ENCODE measurements around the gene TTLL11.

The TTLL11 gene

DNA sequence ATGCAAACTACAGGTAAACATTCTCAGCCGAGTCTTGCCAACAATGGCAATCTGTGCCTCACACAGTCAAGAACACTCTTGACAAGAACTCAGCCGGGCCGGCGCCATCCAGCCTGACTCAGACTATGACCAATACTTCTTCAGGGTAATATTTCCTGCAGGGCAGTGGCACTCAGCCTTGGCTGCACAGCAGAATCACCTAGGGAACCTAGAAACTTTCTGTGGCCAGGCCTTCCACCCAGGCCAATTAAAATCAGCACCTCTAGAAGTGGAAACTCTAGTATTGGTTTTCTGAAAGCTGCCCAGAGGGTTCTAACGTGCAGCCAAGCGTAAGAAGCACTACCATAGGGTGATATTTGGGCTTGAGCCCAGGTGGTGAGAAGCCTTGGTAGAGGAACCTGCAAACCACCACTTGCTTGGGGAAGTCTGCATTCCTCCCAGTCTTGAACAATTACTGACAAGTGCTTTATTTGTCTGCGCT lies 120.6 kb downstream of the TTLL11 start:
- peak; percentile 73 for DNase-seq
- in situ Hi-C loops (cut with HindIII; ENCODE audit: low pct_ligation_motif_present, low pct_unique_long_range_greater_than_20kb, low sequenced_read_pairs): no loop called here

DNA sequence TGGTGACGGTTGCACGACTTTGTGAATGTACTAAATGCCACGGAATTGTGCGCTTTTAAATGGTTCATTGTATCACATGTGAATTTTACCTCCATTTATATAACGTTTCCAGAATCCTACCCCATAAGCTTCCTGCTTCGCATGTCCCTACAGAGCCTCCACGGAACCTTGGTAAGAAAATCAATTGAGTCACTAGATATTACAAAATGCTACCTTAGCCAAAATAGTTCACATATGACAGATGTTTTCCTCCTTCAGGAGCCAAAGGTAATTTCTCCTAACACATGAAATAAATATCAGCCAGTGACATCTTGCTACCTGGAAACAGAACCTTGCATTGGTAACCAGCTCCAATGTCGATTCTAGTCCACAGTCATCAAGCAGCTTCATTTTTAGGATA lies 125.1 kb downstream of the TTLL11 start:
- no peak for DNase-seq
- in situ Hi-C loops (cut with HindIII; ENCODE audit: low pct_ligation_motif_present, low pct_unique_long_range_greater_than_20kb, low sequenced_read_pairs): no loop called here

DNA sequence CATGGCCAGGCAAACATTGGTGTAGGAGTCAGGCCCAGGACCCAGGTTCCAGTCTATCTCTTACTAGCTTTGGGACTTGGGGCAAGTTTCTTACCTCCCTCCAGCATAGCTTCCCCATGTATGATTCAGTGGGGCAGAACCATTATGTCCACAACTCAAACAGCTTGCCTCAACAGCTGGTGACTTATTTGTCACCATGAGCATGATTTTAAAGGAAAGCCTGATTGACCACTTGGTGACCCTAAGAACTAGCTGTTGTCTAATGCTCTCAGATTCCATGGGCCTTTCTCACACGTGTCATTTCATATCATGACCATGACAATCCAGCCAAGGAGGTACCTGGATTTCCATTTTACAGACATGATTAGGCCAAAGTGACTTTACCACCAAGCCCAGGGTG lies 126.4 kb downstream of the TTLL11 start:
- in situ Hi-C loops (cut with HindIII; ENCODE audit: low pct_ligation_motif_present, low pct_unique_long_range_greater_than_20kb, low sequenced_read_pairs): no loop called here
- DNase-seq: no peak

DNA sequence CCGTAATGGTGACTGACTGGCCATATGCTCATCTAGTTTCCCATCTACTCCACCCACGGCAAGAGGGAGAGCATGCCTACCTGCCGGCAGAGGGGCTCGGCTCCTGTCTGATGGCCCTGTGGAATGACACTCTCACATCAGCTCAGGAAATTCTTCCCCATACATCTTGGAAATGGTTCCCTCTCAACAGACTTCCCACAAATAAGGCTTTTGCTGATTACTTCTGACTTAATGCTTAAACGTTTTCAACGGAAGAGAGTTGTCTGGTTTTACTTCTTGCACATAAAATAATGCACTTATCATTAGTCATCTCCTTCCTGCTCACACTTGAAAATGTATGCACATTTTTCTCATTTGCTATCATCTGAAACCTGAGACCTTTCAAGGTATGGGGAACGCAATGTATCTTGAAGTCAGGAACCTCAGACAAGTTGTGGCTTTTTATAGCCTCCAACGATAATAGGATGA lies 129.5 kb downstream of the TTLL11 start:
- in situ Hi-C loops (cut with HindIII; ENCODE audit: low pct_ligation_motif_present, low pct_unique_long_range_greater_than_20kb, low sequenced_read_pairs): no loop called here
- no peak for DNase-seq

DNA sequence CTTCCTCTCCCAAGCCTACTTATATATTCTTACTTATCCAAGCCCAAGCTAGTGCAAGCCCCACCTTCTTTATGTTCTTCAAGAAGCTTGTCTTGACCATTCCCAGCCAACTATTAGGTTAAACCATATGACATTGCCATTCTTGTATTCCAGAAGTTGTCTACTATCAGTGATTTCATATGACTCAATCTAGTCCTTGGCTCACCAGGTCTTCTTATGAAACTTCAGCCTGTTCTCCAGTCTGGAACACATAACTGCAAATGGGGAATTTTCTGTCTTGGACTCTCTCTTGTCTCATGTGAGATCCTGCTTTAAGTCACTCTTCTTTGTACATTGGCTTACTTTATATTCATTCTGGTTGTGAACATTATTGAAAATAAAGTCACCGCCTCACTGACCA lies 130.7 kb downstream of the TTLL11 start:
- no peak for DNase-seq
- in situ Hi-C loops (cut with HindIII; ENCODE audit: low pct_ligation_motif_present, low pct_unique_long_range_greater_than_20kb, low sequenced_read_pairs): no loop called here

DNA sequence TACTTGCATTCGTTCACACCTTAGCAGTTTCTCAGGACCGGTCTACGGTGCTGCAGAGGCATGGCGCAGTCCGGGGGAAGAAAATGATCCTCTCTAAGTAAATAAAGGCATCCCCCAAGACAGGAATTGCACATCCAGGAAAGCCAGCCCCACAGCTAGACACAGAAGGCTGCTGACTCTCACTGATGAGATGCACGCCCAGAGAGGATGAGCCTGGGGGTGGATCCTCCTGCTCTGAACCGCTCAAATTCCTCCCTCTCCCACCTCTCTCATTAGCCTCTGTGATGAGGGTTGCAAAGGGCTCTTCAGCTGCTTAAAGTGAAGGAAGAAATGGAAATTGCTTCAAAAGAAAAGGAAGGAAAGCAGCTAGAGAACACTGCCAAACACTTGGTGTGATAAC lies 132.4 kb downstream of the TTLL11 start:
- no peak for DNase-seq
- in situ Hi-C loops (cut with HindIII; ENCODE audit: low pct_ligation_motif_present, low pct_unique_long_range_greater_than_20kb, low sequenced_read_pairs): no loop called here

DNA sequence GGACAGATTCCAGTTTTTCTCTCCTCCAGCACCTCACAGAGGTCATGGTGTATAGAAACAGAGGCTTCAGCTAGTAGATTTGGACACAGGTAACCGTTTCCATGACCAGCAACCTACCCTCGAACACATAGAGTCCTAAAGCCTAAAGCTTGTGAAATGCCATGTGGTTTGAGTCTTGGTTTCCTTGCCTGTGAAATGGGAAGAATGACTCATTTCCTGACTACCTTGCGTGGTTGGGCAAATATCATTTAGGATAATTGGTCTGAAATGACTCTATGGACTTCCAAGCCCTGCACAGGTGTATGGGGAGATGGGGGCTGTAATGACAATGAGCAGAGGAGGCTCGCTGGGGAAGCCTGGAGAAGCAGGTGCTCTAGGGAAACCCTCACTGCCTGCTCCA lies 134.6 kb downstream of the TTLL11 start:
- DNase-seq: no peak
- in situ Hi-C loops (cut with HindIII; ENCODE audit: low pct_ligation_motif_present, low pct_unique_long_range_greater_than_20kb, low sequenced_read_pairs): no loop called here

DNA sequence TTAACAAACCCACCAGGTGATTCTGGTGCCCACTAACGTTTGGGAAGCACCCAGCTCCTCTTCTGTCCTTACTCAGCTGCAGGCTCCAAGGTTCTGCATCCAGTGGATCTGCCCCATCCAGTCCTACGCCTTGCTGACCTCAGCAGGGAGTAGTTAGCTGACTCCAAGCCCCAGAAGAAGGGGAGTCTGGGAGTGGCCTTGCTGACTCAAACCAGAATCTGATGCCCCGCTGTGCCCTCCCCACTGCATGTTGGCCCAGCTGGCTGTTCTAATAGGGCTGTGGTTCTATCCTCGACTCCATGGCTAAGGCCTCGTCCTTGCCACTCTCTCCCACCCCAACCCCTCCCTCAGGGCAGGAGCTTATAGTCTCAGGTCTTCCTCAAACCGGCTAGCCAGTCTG lies 136.3 kb downstream of the TTLL11 start:
- DNase-seq: no peak
- in situ Hi-C loops (cut with HindIII; ENCODE audit: low pct_ligation_motif_present, low pct_unique_long_range_greater_than_20kb, low sequenced_read_pairs): no loop called here

DNA sequence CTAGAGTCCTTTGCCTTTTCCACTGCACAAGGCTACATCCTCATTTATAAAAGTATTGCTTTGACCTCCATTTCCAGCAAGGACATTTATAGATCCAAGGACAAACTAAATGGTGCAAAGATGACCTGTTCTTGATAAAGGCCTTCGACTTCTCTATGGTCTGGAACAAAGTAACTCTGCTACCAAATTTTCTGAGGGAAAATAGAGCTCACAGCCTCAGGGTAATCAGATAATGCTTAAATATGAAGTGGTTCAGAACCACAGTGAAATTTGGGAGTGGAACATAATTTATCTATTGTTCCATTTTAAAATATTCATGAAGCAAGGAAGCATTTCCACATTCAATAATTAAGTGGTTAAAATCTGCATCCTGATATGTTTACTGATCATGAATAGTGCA lies 137.5 kb downstream of the TTLL11 start:
- in situ Hi-C loops (cut with HindIII; ENCODE audit: low pct_ligation_motif_present, low pct_unique_long_range_greater_than_20kb, low sequenced_read_pairs): no loop called here

DNA sequence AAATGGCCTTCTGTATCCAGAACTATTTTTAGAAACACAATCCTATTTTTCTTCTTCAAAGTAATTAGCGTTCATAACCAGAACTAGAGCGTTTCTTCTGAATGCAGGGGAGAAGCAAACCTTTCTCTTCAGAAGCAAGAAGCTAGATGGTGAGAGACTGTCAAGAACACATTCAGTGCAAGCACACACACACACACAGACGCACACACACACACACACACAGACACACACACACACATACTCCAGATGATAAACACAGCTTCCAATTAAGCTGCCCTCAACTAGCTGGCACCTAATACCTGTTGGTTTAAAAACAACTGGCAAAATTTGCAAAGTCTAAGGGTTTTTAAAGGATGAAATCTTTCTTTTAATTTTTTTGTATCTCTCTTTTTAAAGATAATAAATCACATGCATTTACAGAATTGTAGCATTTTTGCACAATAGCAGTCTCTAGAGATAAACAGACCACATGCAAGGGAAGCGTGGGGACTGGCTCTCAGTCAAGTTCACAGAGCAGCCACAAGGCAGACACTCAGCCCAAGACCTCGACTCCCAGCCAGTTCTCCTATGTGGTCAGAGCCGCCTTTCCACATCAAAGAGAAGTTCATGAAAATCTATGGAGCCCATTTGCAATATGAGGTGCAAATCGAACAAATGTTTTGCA lies 138.5 kb downstream of the TTLL11 start:
- in situ Hi-C loops (cut with HindIII; ENCODE audit: low pct_ligation_motif_present, low pct_unique_long_range_greater_than_20kb, low sequenced_read_pairs): no loop called here
- no peak for DNase-seq

More for the DNA sequence above, 137.5 kb downstream of the TTLL11 start:
- no peak for DNase-seq

DNA sequence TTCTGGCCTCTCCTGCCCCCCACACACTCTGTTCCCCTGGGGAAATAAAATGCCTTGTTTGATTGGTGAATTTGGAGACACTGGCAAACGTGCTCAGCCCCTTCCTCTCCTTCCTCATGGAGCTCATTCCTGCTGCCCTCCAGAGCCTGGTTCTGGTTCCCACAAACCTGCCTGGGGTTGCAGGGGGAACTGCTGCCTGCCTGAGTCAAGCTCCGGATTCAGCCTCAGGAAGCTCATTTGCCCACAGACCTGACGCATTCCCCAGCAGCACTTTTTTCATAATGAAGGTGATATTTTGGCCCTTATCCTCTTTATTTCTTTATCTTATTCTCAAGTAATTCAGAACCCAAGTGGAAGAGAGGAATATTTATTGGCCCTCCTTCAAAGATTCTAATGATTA lies 140.5 kb downstream of the TTLL11 start:
- DNase-seq: no peak
- in situ Hi-C loops (cut with HindIII; ENCODE audit: low pct_ligation_motif_present, low pct_unique_long_range_greater_than_20kb, low sequenced_read_pairs): no loop called here

DNA sequence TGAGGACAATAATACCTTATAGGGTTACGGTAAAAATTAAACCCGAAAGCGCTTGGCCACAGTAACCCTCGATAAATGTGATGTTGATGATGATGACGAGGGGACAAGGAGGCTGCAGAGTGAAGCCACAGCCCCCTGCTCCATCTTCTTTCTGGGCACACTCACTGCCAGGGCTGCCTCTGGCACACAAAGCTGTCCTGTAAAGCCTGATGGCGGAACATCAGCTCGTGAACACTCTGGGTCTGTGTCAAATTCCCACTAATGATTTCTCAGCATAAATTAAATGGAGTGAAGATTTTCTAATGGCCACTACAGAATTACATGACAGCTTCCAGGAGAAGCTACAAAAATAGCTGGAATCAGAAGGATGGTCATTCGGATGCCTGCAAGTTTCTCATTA lies 142.2 kb downstream of the TTLL11 start:
- DNase-seq: no peak
- in situ Hi-C loops (cut with HindIII; ENCODE audit: low pct_ligation_motif_present, low pct_unique_long_range_greater_than_20kb, low sequenced_read_pairs): no loop called here

DNA sequence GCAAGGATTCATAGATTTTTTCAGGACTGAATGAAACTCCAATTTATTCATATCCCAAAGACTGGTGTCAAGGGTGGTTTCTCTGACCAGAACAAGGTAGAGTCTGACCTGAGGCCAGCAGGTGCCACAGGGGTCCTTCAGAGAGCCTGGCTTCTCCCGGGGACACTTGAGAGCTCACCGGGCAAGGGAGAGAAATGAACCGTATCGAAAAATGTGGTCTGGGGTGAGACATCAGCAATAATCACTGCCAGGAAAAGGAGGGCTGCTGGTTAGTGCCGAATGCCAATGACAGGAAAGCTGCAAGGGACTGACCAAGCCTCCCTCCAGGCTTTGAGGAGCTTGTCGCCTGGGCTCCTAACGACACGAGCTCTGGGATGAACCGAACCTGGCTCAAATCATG lies 142.7 kb downstream of the TTLL11 start:
- peak; percentile 73 for DNase-seq
- in situ Hi-C loops (cut with HindIII; ENCODE audit: low pct_ligation_motif_present, low pct_unique_long_range_greater_than_20kb, low sequenced_read_pairs): no loop called here

DNA sequence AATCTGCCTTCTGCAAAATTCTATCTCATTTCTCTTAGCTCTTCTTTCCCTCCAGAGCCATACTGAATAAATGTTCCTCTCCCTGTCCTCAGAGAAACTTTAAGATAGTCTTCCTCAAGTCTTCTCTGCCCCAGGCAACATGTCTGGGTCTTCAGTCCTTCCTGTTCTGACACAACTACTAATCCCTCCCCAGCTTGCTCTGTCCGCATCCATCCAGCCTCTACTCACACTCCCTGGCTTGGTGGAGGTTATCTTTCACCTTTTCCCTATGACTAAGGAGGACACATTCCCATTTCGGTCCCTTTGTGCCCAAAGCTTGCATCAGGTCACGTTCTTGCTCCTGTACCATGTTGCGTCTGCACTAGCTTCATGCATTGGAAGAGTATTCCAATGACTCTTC lies 143.3 kb downstream of the TTLL11 start:
- DNase-seq: no peak
- in situ Hi-C loops (cut with HindIII; ENCODE audit: low pct_ligation_motif_present, low pct_unique_long_range_greater_than_20kb, low sequenced_read_pairs): no loop called here

DNA sequence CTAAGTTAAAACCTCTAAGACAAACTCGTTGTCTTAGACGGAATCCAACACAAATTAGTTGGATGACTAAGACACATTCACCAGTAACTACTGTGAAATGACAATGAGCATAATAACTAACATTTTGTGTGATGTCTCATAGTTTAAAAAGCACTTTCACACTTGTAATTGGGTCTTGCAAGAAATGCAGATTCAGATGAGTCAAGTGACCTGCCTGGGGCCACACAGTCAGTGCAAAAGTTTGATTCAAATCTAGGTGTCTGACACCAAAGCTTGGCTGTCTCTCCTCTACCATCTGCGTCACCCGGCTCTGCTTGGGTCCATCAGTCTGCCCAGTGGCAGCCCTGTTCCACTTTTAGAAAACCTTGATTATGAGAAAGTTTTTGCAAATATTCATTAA lies 143.7 kb downstream of the TTLL11 start:
- in situ Hi-C loops (cut with HindIII; ENCODE audit: low pct_ligation_motif_present, low pct_unique_long_range_greater_than_20kb, low sequenced_read_pairs): no loop called here
- no peak for DNase-seq

DNA sequence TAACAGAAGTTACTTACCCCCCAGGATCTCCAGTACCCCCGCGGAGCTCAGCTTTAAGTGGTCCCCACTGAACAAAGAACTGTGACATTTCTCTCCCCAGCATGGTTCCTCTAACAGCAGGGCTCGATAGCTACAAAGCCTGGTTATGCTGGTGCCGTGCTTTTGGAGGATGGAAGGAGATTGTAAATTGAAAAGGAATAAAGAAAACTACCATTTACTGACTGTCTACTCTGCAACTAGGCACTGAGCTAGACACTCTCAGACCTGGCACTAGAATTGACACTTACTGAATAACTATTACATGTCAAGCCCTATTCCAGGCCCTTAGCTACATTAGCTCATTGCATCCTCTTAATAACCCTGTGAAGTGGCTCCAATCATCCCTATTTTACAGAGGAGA lies 145.3 kb downstream of the TTLL11 start:
- no peak for DNase-seq
- in situ Hi-C loops (cut with HindIII; ENCODE audit: low pct_ligation_motif_present, low pct_unique_long_range_greater_than_20kb, low sequenced_read_pairs): no loop called here

DNA sequence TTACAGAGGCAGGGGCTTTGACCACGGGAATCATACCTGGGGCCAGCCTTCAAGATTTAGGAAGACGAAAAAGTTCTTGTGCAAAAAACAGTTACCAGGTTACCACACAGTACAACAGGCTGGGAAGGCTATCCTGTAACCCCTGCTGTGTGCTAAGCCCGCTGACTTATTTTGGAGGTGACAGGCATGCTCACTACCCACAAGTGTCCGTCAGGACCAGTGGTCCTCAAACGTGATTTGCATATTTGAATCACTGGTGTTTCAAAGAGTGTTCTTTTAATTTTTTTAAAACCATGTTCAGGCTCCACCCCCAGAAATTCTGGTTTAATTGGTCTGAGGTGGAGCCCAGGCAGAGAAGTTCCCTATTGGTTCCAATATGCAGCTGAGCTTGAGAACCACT lies 146.6 kb downstream of the TTLL11 start:
- in situ Hi-C loops (cut with HindIII; ENCODE audit: low pct_ligation_motif_present, low pct_unique_long_range_greater_than_20kb, low sequenced_read_pairs): no loop called here
- DNase-seq: no peak

DNA sequence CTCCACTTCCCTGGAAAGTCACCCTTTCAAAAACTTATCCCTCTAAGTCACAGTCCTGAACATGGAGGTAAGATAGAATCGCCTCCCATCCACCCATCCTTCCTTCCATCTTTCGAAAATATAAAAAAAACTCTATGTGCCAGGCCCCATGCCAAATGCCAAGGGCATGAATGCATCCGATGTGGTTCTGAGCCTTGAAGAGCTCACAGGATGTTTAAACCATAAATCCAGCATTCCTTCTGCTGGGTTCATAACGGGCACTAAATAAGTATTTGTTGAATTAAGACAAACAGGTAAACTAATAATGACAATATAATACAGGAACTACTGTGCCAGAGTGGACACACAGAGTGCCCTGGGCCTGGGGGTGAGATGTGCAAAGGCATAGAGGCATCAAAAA lies 147.3 kb downstream of the TTLL11 start:
- in situ Hi-C loops (cut with HindIII; ENCODE audit: low pct_ligation_motif_present, low pct_unique_long_range_greater_than_20kb, low sequenced_read_pairs): no loop called here
- DNase-seq: peak; percentile 82

DNA sequence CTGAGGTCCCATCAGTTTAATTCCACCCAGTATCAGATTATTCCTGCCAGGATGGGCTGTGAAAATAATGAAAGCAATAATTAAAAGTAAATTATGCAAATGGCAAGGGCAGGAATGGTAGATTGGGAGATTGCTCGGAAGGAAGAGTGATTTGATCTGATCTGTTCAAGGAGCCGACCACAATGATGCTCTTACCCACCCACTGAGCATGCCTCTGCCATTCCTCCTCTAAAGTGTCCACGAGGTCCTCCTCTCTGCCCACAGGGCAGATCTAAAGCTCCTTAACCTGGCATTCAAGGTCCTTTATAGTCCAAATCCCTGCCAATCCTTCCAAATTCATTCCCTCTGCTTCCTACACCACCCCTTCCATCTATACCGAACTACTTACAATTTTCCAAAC lies 147.8 kb downstream of the TTLL11 start:
- DNase-seq: no peak
- in situ Hi-C loops (cut with HindIII; ENCODE audit: low pct_ligation_motif_present, low pct_unique_long_range_greater_than_20kb, low sequenced_read_pairs): no loop called here

DNA sequence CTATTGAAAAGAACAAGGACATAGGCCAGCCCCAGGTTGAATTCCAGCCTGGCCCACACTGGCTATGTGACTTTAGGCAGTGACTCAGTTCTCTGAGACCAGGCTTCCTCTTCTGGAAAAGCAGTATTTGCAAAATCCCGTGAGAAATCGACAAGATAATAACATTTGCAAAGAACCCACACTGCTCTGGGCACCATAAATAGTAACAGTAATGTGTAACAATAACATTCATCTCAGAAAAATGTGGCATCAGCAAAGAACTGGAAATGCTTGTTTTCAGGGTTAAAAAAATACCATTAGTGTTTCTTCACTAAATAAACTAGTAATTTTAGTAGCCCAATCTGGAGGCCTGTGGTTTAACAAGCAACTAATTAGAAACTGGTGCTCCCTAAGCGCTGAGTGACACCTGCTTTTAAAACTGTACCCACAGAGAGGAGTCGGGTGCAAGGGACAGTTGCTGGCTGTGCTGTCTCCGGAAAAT lies 148.4 kb downstream of the TTLL11 start:
- DNase-seq: no peak
- in situ Hi-C loops (cut with HindIII; ENCODE audit: low pct_ligation_motif_present, low pct_unique_long_range_greater_than_20kb, low sequenced_read_pairs): no loop called here

DNA sequence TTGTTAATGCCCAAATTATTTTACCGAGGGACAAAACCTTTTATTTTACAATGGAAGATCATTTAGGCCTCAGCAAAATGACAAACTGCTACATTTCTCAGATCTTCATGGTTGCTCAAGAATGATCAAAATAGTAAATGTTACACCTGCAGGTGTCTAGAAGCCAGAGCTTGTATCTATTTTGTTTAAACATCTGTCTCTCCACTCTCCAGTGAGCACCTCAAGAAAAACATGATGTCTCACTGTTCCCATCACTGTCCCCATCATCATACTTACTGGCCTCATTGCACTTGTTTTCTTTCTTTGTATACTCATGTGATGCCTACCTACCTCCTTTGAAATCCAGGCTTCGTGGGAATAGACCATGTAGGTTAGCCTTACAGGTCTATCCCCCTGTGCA lies 149.6 kb downstream of the TTLL11 start:
- no peak for DNase-seq
- in situ Hi-C loops (cut with HindIII; ENCODE audit: low pct_ligation_motif_present, low pct_unique_long_range_greater_than_20kb, low sequenced_read_pairs): no loop called here
